Measurements from ENCODE around the gene TAF6.

The TAF6 gene

DNA sequence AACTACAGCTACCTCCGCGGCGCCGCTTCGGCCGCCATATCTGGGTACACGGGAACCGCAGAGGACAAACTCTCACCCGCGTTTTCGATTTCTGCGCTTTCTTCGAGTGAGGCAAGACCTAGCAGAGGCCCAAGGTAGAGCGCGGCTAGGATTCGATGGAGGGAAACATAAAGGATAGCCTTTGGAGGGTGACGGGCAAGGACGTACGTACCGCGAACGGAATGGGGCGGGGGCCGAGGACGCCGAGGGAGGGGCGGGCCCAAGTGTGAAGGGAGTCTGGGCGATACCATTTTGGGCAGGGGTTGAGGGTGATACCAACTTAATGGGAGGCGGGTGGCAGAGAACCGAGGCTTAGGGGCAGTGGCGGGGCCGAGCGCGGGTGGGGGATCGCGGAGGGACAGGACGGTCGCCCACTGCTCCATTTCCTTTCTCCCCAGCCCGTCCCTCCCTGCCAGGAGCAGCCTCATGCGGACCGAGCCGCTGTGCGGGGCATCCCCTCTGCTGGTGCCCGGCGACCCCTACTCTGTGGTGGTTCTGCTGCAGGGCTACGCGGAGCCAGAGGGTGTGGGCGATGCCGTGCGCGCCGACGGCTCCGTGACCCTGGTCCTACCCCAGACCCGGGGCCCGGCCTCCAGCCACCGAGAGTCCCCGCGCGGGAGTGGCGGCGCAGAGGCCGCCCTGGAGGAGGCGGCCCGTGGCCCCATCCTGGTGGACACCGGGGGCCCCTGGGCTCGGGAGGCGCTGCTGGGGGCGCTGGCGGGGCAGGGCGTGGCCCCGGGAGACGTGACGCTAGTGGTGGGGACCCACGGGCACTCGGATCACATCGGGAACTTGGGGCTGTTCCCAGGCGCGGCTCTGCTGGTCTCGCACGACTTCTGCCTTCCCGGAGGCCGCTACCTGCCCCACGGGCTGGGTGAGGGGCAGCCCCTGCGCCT is 8.0 kb upstream of the TAF6 start, which contains the start of gene MBLAC1 (continued):
- TF ChIP-seq, protein P1, sequence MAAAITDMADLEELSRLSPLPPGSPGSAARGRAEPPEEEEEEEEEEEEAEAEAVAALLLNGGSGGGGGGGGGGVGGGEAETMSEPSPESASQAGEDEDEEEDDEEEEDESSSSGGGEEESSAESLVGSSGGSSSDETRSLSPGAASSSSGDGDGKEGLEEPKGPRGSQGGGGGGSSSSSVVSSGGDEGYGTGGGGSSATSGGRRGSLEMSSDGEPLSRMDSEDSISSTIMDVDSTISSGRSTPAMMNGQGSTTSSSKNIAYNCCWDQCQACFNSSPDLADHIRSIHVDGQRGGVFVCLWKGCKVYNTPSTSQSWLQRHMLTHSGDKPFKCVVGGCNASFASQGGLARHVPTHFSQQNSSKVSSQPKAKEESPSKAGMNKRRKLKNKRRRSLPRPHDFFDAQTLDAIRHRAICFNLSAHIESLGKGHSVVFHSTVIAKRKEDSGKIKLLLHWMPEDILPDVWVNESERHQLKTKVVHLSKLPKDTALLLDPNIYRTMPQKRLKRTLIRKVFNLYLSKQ (tag by site-specific recombination; IDR thresholded peaks at IDR 0.05; ENCODE audit: borderline replicate concordance): peak; percentile 58; the same call in 1 of the 2 replicates
- TF ChIP-seq, protein P2, sequence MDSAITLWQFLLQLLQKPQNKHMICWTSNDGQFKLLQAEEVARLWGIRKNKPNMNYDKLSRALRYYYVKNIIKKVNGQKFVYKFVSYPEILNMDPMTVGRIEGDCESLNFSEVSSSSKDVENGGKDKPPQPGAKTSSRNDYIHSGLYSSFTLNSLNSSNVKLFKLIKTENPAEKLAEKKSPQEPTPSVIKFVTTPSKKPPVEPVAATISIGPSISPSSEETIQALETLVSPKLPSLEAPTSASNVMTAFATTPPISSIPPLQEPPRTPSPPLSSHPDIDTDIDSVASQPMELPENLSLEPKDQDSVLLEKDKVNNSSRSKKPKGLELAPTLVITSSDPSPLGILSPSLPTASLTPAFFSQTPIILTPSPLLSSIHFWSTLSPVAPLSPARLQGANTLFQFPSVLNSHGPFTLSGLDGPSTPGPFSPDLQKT (IDR thresholded peaks at IDR 0.05; ENCODE audit: borderline replicate concordance, low read depth, low read length): no peak
- TF ChIP-seq ZNF391 (tag by site-specific recombination; IDR thresholded peaks at IDR 0.05; ENCODE audit: borderline replicate concordance, low read depth): peak; percentile 13; the same call in 1 of the 2 replicates
- TF ChIP-seq ZNF555 (tag by site-specific recombination; conservative IDR thresholded peaks at IDR 0.05): no peak
- TF ChIP-seq, protein P3, sequence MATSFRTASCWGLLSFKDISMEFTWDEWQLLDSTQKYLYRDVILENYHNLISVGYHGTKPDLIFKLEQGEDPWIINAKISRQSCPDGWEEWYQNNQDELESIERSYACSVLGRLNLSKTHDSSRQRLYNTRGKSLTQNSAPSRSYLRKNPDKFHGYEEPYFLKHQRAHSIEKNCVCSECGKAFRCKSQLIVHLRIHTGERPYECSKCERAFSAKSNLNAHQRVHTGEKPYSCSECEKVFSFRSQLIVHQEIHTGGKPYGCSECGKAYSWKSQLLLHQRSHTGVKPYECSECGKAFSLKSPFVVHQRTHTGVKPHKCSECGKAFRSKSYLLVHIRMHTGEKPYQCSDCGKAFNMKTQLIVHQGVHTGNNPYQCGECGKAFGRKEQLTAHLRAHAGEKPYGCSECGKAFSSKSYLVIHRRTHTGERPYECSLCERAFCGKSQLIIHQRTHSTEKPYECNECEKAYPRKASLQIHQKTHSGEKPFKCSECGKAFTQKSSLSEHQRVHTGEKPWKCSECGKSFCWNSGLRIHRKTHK (tag by site-specific recombination; IDR thresholded peaks at IDR 0.05): no peak
- TF ChIP-seq ZNF521 (tag by site-specific recombination; IDR thresholded peaks at IDR 0.05): no peak
- TF ChIP-seq, protein P4, sequence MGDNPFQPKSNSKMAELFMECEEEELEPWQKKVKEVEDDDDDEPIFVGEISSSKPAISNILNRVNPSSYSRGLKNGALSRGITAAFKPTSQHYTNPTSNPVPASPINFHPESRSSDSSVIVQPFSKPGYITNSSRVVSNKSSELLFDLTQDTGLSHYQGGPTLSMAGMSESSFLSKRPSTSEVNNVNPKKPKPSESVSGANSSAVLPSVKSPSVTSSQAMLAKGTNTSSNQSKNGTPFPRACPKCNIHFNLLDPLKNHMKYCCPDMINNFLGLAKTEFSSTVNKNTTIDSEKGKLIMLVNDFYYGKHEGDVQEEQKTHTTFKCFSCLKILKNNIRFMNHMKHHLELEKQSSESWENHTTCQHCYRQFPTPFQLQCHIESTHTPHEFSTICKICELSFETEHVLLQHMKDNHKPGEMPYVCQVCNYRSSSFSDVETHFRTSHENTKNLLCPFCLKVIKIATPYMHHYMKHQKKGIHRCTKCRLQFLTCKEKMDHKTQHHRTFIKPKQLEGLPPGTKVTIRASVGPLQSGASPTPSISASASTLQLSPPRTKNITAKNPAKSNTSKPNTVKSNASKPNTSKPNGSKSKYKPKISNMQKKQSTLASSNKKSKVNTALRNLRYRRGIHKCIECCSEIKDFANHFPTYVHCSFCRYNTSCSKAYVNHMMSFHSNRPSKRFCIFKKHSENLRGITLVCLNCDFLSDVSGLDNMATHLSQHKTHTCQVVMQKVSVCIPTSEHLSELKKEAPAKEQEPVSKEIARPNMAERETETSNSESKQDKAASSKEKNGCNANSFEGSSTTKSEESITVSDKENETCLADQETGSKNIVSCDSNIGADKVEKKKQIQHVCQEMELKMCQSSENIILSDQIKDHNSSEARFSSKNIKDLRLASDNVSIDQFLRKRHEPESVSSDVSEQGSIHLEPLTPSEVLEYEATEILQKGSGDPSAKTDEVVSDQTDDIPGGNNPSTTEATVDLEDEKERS (tag by site-specific recombination; IDR thresholded peaks at IDR 0.05): no peak
- TF ChIP-seq ZFHX2 (tag by site-specific recombination; conservative IDR thresholded peaks at IDR 0.05): peak; percentile 86
- TF ChIP-seq ZNF629 (tag by site-specific recombination; IDR thresholded peaks at IDR 0.05): peak; percentile 63
- peak; percentile 68 for TF ChIP-seq SP7 (tag by site-specific recombination; IDR thresholded peaks at IDR 0.05)
- no peak for TF ChIP-seq ZNF677 (tag by site-specific recombination; IDR thresholded peaks at IDR 0.05)
- no peak for TF ChIP-seq ZNF549 (tag by site-specific recombination; IDR thresholded peaks at IDR 0.05)
- TF ChIP-seq, protein P5, sequence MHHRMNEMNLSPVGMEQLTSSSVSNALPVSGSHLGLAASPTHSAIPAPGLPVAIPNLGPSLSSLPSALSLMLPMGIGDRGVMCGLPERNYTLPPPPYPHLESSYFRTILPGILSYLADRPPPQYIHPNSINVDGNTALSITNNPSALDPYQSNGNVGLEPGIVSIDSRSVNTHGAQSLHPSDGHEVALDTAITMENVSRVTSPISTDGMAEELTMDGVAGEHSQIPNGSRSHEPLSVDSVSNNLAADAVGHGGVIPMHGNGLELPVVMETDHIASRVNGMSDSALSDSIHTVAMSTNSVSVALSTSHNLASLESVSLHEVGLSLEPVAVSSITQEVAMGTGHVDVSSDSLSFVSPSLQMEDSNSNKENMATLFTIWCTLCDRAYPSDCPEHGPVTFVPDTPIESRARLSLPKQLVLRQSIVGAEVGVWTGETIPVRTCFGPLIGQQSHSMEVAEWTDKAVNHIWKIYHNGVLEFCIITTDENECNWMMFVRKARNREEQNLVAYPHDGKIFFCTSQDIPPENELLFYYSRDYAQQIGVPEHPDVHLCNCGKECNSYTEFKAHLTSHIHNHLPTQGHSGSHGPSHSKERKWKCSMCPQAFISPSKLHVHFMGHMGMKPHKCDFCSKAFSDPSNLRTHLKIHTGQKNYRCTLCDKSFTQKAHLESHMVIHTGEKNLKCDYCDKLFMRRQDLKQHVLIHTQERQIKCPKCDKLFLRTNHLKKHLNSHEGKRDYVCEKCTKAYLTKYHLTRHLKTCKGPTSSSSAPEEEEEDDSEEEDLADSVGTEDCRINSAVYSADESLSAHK (tag by site-specific recombination; IDR thresholded peaks at IDR 0.05): no peak
- TF ChIP-seq ZNF132 (tag by site-specific recombination; IDR thresholded peaks at IDR 0.05; ENCODE audit: borderline replicate concordance): no peak
- peak; percentile 43; the same call in 1 of the 2 replicates for TF ChIP-seq ZFP69B (tag by site-specific recombination; IDR thresholded peaks at IDR 0.05)
- TF ChIP-seq SCRT2 (tag by site-specific recombination; IDR thresholded peaks at IDR 0.05): no peak
- TF ChIP-seq ZNF596 (tag by site-specific recombination; IDR thresholded peaks at IDR 0.05): no peak
- no peak; the same call in 1 of the 2 replicates for TF ChIP-seq MZF1 (tag by site-specific recombination; IDR thresholded peaks at IDR 0.05; ENCODE audit: borderline replicate concordance)
- no peak for TF ChIP-seq ZNF670 (tag by site-specific recombination; IDR thresholded peaks at IDR 0.05; ENCODE audit: low read depth)
- TF ChIP-seq, protein P6, sequence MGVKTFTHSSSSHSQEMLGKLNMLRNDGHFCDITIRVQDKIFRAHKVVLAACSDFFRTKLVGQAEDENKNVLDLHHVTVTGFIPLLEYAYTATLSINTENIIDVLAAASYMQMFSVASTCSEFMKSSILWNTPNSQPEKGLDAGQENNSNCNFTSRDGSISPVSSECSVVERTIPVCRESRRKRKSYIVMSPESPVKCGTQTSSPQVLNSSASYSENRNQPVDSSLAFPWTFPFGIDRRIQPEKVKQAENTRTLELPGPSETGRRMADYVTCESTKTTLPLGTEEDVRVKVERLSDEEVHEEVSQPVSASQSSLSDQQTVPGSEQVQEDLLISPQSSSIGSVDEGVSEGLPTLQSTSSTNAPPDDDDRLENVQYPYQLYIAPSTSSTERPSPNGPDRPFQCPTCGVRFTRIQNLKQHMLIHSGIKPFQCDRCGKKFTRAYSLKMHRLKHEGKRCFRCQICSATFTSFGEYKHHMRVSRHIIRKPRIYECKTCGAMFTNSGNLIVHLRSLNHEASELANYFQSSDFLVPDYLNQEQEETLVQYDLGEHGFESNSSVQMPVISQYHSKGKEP (tag by site-specific recombination; IDR thresholded peaks at IDR 0.05): no peak
- peak; percentile 83; the same call in 1 of the 2 replicates for TF ChIP-seq ZSCAN30 (tag by site-specific recombination; IDR thresholded peaks at IDR 0.05)
- TF ChIP-seq, protein P7, sequence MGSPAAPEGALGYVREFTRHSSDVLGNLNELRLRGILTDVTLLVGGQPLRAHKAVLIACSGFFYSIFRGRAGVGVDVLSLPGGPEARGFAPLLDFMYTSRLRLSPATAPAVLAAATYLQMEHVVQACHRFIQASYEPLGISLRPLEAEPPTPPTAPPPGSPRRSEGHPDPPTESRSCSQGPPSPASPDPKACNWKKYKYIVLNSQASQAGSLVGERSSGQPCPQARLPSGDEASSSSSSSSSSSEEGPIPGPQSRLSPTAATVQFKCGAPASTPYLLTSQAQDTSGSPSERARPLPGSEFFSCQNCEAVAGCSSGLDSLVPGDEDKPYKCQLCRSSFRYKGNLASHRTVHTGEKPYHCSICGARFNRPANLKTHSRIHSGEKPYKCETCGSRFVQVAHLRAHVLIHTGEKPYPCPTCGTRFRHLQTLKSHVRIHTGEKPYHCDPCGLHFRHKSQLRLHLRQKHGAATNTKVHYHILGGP (tag by site-specific recombination; IDR thresholded peaks at IDR 0.05): no peak
- 0 out of 2 replicates have a peak, but pooled peaks have one; percentile 1 for TF ChIP-seq ZNF184 (tag by site-specific recombination; IDR thresholded peaks at IDR 0.05)
- peak; percentile 79 for TF ChIP-seq ZXDB (tag by site-specific recombination; IDR thresholded peaks at IDR 0.05)
- TF ChIP-seq ZNF558 (tag by site-specific recombination; IDR thresholded peaks at IDR 0.05): 0 out of 2 replicates have a peak, but pooled peaks have one; percentile 44

Measured in HEK293 (cell line).